Testis (tissue), 2 donors: Measurements from ENCODE around the gene UBAP1.
"Not testable (repeated sequence)": the region's sequence is repeated elsewhere in the genome, so short reads cannot be mapped to it uniquely, and the experiment has no call there.

Experiments
- CTCF ChIP-seq, 3 experiments: fragments of 450-650 bp in 2 of 3; fragments of 200-600 bp in 1 of 3; sonication (generic) in 1 of 3; IDR thresholded peaks; one replicate each; pipeline ENCODE4 v1.5.1; 2016 to 2019; ENCODE audit warnings: antibody characterized with exemption in 3 of 3, mild to moderate bottlenecking in 2 of 3, moderate library complexity in 1 of 3
- POLR2A ChIP-seq: fragments of 450-650 bp; IDR thresholded peaks from one replicate; pipeline ENCODE4 v1.6.1; 2017; ENCODE audit warnings: antibody characterized with exemption, mild to moderate bottlenecking, moderate library complexity

GRCh38 chr9:34245212-34245611 is 66.4 kb downstream of the UBAP1 start:
- not testable (repeated sequence) for TF ChIP-seq CTCF (IDR thresholded peaks at IDR 0.05); POLR2A
